BLaER1 treated with 17β-estradiol and CSF1 and Interleukin-3, amounts not matched to agents 10 nM and 100 nM (cell line): ENCODE results near the gene CPSF3.
A peak's percentile ranks its signal among the peaks of the same experiment; 100 is the strongest.
"Not testable (repeated sequence)": the region's sequence is repeated elsewhere in the genome, so short reads cannot be mapped to it uniquely, and the experiment has no call there.

ENCODE experiments used
- H3K27ac ChIP-seq, 11 experiments: shearing (Covaris generic); formaldehyde crosslinking; 2 replicates each; pipeline ENCODE4 v1.8.1; 2022
- H3K27me3 ChIP-seq, 11 experiments: shearing (Covaris generic); formaldehyde crosslinking; 2 replicates each; pipeline ENCODE4 v1.8.1; 2022
- H3K36me3 ChIP-seq, 11 experiments: shearing (Covaris generic); formaldehyde crosslinking; 2 replicates each; pipeline ENCODE4 v1.8.1; 2022
- H3K4me1 ChIP-seq, 10 experiments: shearing (Covaris generic); formaldehyde crosslinking; 2 replicates each; pipeline ENCODE4 v1.8.1; 2022
- H3K4me2 ChIP-seq, 11 experiments: shearing (Covaris generic); formaldehyde crosslinking; 2 replicates each; pipeline ENCODE4 v1.8.1; 2022
- H3K4me3 ChIP-seq, 10 experiments: shearing (Covaris generic); formaldehyde crosslinking; 2 replicates each; pipeline ENCODE4 v1.8.1; 2022
- H3K9ac ChIP-seq, 11 experiments: shearing (Covaris generic); formaldehyde crosslinking; 2 replicates each; pipeline ENCODE4 v1.8.1; 2022
- H3K9me3 ChIP-seq, 11 experiments: shearing (Covaris generic); formaldehyde crosslinking; replicated peaks in 1 of 11; 2 replicates each; pipeline ENCODE4 v1.8.1; 2022
- H4K20me1 ChIP-seq, 11 experiments: shearing (Covaris generic); formaldehyde crosslinking; 2 replicates each; pipeline ENCODE4 v1.8.1; 2022
- Cebpa-rat ChIP-seq, 11 experiments: shearing (Covaris generic); IDR thresholded peaks; 2 replicates each; pipeline ENCODE4 v1.8.1; 2022

CPSF3 gene

GRCh38 chr2:9390991-9391390 is 32.5 kb upstream of the CPSF3 start:
- H3K4me2 ChIP-seq, result peak overlapping the region in 8 of 11 experiments; percentile 5 to 86 (median 75); a peak in 13 of 22 replicates

GRCh38 chr2:9391961-9392720 is 31.3 kb upstream of the CPSF3 start:
- Histone ChIP-seq H3K9ac (peak overlapping the region in 10 of 11 experiments; percentile 41 to 76 (median 67); a peak in 18 of 22 replicates), H3K4me3 (no peak overlapping the region), H4K20me1 (peaks cover 0 to 13% (median 0%) of the 10 kb centered on the region in 11 experiments; a peak in 3 of 22 replicates), H3K27me3 (no peaks in the 10 kb centered on the region), H3K27ac (peak overlapping the region in 9 of 11 experiments; percentile 39 to 83 (median 72); a peak in 18 of 22 replicates), H3K4me1 (peaks cover 0 to 45% (median 40%) of the 10 kb centered on the region in 10 experiments; a peak in 18 of 20 replicates), H3K36me3 (peaks cover 61 to 100% (median 84%) of the 10 kb centered on the region in 11 experiments), H3K9me3 (no peaks in the 10 kb centered on the region), H3K4me2 (peak overlapping the region in 10 of 11 experiments; percentile 13 to 86 (median 75); a peak in 19 of 22 replicates)
- no peak for TF ChIP-seq Cebpa-rat (IDR thresholded peaks at IDR 0.05)

More at GRCh38 chr2:9390991-9391390, 32.5 kb upstream of the CPSF3 start:
- TF ChIP-seq Cebpa-rat (IDR thresholded peaks at IDR 0.05), result no peak
- Histone ChIP-seq H4K20me1 (peaks cover 0 to 13% (median 0%) of the 10 kb centered on the region in 11 experiments; a peak in 3 of 22 replicates), H3K27me3 (no peaks in the 10 kb centered on the region), H3K9ac (peak overlapping the region in 1 of 11 experiments; percentile 5; a peak in 2 of 22 replicates), H3K36me3 (peaks cover 58 to 100% (median 83%) of the 10 kb centered on the region in 11 experiments), H3K4me1 (peaks cover 0 to 45% (median 40%) of the 10 kb centered on the region in 10 experiments; a peak in 18 of 20 replicates), H3K9me3 (no peaks in the 10 kb centered on the region), H3K27ac (peak overlapping the region in 3 of 11 experiments; percentile 30 to 83 (median 46); a peak in 3 of 22 replicates), H3K4me3 (no peak overlapping the region)

GRCh38 chr2:9392898-9393765 is 30.3 kb upstream of the CPSF3 start:
- H3K4me2 ChIP-seq, result peak overlapping the region in 10 of 11 experiments; percentile 13 to 86 (median 75); a peak in 19 of 22 replicates
- peak overlapping the region; percentile 23 to 76 (median 67); a peak in 19 of 22 replicates for H3K9ac ChIP-seq
- no peak for TF ChIP-seq Cebpa-rat (IDR thresholded peaks at IDR 0.05)
- H3K36me3 ChIP-seq, result peaks cover 57 to 97% (median 80%) of the 10 kb centered on the region in 11 experiments
- H3K4me3 ChIP-seq, result no peak overlapping the region
- H3K27ac ChIP-seq, result peak overlapping the region in 10 of 11 experiments; percentile 32 to 83 (median 68); a peak in 19 of 22 replicates
- H4K20me1 ChIP-seq, result peaks cover 0 to 13% (median 0%) of the 10 kb centered on the region in 11 experiments; a peak in 4 of 22 replicates
- H3K4me1 ChIP-seq, result peaks cover 0 to 45% (median 40%) of the 10 kb centered on the region in 10 experiments; a peak in 18 of 20 replicates
- no peaks in the 10 kb centered on the region for H3K9me3 ChIP-seq
- no peaks in the 10 kb centered on the region for H3K27me3 ChIP-seq

GRCh38 chr2:9394816-9395215 is 28.6 kb upstream of the CPSF3 start:
- no peaks in the 10 kb centered on the region for H3K9me3 ChIP-seq
- no peak overlapping the region for H3K27ac ChIP-seq
- no peaks in the 10 kb centered on the region for H3K27me3 ChIP-seq
- H4K20me1 ChIP-seq, result peaks cover 0 to 15% (median 0%) of the 10 kb centered on the region in 11 experiments; a peak in 4 of 22 replicates
- no peak overlapping the region for H3K4me3 ChIP-seq
- H3K9ac ChIP-seq, result no peak overlapping the region
- peaks cover 0 to 57% (median 51%) of the 10 kb centered on the region in 10 experiments; a peak in 18 of 20 replicates for H3K4me1 ChIP-seq
- no peak overlapping the region for H3K4me2 ChIP-seq
- no peak for TF ChIP-seq Cebpa-rat (IDR thresholded peaks at IDR 0.05)
- H3K36me3 ChIP-seq, result peaks cover 42 to 95% (median 69%) of the 10 kb centered on the region in 11 experiments

- H3K4me3 ChIP-seq, result no peak overlapping the region
- no peaks in the 10 kb centered on the region for H3K27me3 ChIP-seq
- H4K20me1 ChIP-seq, result peaks cover 0 to 31% (median 0%) of the 10 kb centered on the region in 11 experiments; a peak in 5 of 22 replicates
- H3K36me3 ChIP-seq, result peaks cover 43 to 89% (median 65%) of the 10 kb centered on the region in 11 experiments
- no peak overlapping the region for H3K4me2 ChIP-seq
- no peak for TF ChIP-seq Cebpa-rat (IDR thresholded peaks at IDR 0.05)
- H3K4me1 ChIP-seq, result peaks cover 0 to 50% (median 42%) of the 10 kb centered on the region in 10 experiments; a peak in 17 of 20 replicates
- H3K27ac ChIP-seq, result no peak overlapping the region
- no peaks in the 10 kb centered on the region for H3K9me3 ChIP-seq
- no peak overlapping the region for H3K9ac ChIP-seq
Measured at GRCh38 chr2:9397201-9397600, 26.3 kb upstream of the CPSF3 start.

GRCh38 chr2:9398251-9398650 is 25.2 kb upstream of the CPSF3 start:
- not testable (repeated sequence) for H3K4me2 ChIP-seq, H3K4me3 ChIP-seq, H3K9ac ChIP-seq, H3K9me3 ChIP-seq, H3K27me3 ChIP-seq
- H3K27ac ChIP-seq, result 0 out of 22 replicates have a peak overlapping the region, but pooled peaks of 1 of the 11 experiments have one; percentile 65
- peaks cover 0 to 39% (median 32%) of the 10 kb centered on the region in 10 experiments; a peak in 16 of 20 replicates for H3K4me1 ChIP-seq
- H3K36me3 ChIP-seq, result peaks cover 54 to 89% (median 72%) of the 10 kb centered on the region in 11 experiments
- H4K20me1 ChIP-seq, result peaks cover 0 to 31% (median 0%) of the 10 kb centered on the region in 11 experiments; a peak in 4 of 22 replicates

- peaks cover 0 to 31% (median 0%) of the 10 kb centered on the region in 11 experiments; a peak in 4 of 22 replicates for H4K20me1 ChIP-seq
- no peak for TF ChIP-seq Cebpa-rat (IDR thresholded peaks at IDR 0.05)
- H3K36me3 ChIP-seq, result peaks cover 56 to 89% (median 72%) of the 10 kb centered on the region in 11 experiments
- no peaks in the 10 kb centered on the region for H3K9me3 ChIP-seq
- peaks cover 0 to 31% (median 26%) of the 10 kb centered on the region in 10 experiments; a peak in 15 of 20 replicates for H3K4me1 ChIP-seq
- H3K9ac ChIP-seq, result peak overlapping the region in 3 of 11 experiments; percentile 31 to 60 (median 39); a peak in 4 of 22 replicates
- peak overlapping the region in 7 of 11 experiments; percentile 15 to 65 (median 42); a peak in 11 of 22 replicates for H3K27ac ChIP-seq
- H3K4me3 ChIP-seq, result no peak overlapping the region
- H3K4me2 ChIP-seq, result peak overlapping the region in 8 of 11 experiments; percentile 6 to 72 (median 54); a peak in 16 of 22 replicates
- H3K27me3 ChIP-seq, result no peaks in the 10 kb centered on the region
Measured at GRCh38 chr2:9398881-9399780, 24.3 kb upstream of the CPSF3 start.
